Nephron progenitor cell (in vitro differentiated cells): ENCODE measurements around the gene MRGPRF.

Experiments used
- DNase-seq: peaks from one replicate; pipeline ENCODE4 v3.0.0; 2021
- H3K27ac Mint-ChIP-seq: 2 replicates; pipeline ENCODE4 v1.8.0; 2021; ENCODE audit warnings: mild to moderate bottlenecking, moderate library complexity, mixed read lengths
- H3K27me3 Mint-ChIP-seq: 2 replicates; pipeline ENCODE4 v1.8.0; 2021; ENCODE audit warnings: mild to moderate bottlenecking, low read depth, mixed read lengths; ENCODE audit not compliant: poor library complexity
- H3K36me3 Mint-ChIP-seq: 2 replicates; pipeline ENCODE4 v1.8.0; 2021; ENCODE audit warnings: low read depth, mixed read lengths
- H3K4me1 Mint-ChIP-seq: 2 replicates; pipeline ENCODE4 v1.8.0; 2021; ENCODE audit warnings: mixed read lengths
- H3K4me3 Mint-ChIP-seq: 2 replicates; pipeline ENCODE4 v1.8.0; 2021; ENCODE audit warnings: mild to moderate bottlenecking, moderate library complexity, mixed read lengths
- H3K9me3 Mint-ChIP-seq: 2 replicates; pipeline ENCODE4 v1.8.0; 2021; ENCODE audit warnings: mild to moderate bottlenecking, moderate library complexity, mixed read lengths
- TF ChIP-seq, protein P1 (sequence below): fragments of 200-600 bp; sonication (generic); IDR thresholded peaks from 2 replicates; pipeline ENCODE4 v1.5.0; 2021; ENCODE audit warnings: antibody characterized with exemption

The MRGPRF gene

DNA sequence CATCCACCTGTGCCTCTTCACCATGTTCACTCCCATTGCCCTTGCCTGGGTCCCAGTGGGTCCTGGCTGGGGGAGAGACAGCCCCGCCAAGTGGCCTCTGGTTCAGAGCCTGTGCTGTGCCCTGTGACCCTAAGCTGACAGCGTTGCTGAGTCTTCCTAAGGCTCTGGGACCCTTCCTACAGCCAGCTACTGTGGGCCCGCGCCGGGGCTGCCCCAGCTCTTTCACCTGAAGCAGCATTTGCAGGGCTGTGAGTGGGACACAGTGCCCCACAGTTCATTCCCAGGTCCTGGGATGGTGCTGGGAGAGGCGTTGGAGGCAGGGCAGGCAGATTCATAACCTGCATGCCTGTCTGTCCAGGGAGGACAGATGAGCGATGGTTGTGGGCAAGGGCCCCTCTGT, 46.4 kb upstream of the MRGPRF start:
- Mint-ChIP-seq H3K27ac (peak overlapping the region; percentile 80), H3K9me3 (no peaks in the 10 kb centered on the region), H3K4me3 (no peak overlapping the region), H3K4me1 (peaks cover 5% of the 10 kb centered on the region), H3K36me3 (peaks cover 8% of the 10 kb centered on the region), H3K27me3 (peaks cover 3% of the 10 kb centered on the region)
- TF ChIP-seq, protein P1, sequence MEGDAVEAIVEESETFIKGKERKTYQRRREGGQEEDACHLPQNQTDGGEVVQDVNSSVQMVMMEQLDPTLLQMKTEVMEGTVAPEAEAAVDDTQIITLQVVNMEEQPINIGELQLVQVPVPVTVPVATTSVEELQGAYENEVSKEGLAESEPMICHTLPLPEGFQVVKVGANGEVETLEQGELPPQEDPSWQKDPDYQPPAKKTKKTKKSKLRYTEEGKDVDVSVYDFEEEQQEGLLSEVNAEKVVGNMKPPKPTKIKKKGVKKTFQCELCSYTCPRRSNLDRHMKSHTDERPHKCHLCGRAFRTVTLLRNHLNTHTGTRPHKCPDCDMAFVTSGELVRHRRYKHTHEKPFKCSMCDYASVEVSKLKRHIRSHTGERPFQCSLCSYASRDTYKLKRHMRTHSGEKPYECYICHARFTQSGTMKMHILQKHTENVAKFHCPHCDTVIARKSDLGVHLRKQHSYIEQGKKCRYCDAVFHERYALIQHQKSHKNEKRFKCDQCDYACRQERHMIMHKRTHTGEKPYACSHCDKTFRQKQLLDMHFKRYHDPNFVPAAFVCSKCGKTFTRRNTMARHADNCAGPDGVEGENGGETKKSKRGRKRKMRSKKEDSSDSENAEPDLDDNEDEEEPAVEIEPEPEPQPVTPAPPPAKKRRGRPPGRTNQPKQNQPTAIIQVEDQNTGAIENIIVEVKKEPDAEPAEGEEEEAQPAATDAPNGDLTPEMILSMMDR: no peak
- no peak for DNase-seq

DNA sequence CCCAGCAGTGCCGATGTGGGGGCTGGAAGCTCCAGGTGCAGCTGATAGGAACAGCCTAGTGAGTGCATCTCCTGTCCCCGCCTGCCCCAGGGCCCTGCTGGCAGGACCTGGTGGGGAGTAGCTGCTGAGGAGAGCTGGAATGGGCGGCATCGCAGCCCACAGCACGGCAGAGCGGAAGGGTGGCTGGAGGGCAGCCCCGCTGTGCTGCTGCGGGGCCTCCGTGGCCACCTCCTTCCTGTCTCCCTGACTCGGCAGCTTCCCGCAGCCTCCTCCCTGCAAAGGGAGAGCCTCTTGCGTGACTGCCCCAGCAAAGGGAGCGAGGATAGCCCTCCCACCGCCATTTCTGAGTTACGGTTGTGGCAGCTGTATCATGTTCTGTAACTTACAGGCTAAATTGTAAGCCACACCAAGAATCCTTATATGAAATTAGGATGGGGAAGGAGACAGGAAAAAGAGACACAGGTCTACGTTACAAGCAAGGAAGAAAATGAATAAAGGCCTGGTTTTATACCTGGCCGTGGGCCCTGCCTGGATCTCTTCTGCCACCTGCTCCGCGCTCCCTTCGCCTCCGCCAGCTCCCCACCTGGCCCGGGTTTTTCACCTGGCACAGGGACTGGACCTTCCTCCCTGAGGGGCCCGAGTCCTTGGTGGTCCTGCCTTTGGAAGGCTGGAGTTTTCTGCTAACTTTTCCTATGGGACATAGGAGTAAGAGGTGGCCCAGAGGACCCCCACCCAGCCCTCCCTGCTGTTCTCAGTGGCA, 45.6 kb upstream of the MRGPRF start:
- TF ChIP-seq, protein P1: no peak
- no peak for DNase-seq
- Mint-ChIP-seq H3K27ac (no peak overlapping the region), H3K9me3 (no peaks in the 10 kb centered on the region), H3K36me3 (peaks cover 8% of the 10 kb centered on the region), H3K27me3 (peaks cover 3% of the 10 kb centered on the region), H3K4me1 (peaks cover 5% of the 10 kb centered on the region), H3K4me3 (no peak overlapping the region)

DNA sequence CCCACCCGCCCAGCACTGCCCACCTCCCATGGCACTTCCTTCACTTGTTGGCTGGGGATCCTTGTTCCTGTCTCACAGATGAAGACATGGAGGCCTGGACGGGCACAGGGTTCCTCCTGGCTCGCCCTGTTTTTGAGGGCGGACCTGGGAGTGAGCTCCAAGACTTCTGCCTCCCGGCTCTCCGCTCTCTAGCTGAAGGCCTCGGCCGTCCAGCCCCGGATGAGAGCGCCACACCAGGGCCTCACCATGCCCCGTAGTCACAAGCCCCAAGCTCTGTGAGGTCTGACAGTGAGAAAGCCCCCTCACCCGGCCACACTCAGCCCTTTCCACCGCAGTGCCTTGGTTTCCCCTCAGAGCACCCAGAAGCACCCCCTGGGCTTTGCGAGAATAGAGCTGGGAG, 44.8 kb upstream of the MRGPRF start:
- no peaks in the 10 kb centered on the region for H3K9me3 Mint-ChIP-seq
- H3K4me3 Mint-ChIP-seq: no peak overlapping the region
- peaks cover 3% of the 10 kb centered on the region for H3K27me3 Mint-ChIP-seq
- TF ChIP-seq, protein P1: no peak
- no peak for DNase-seq
- H3K27ac Mint-ChIP-seq: peak overlapping the region; percentile 66
- H3K36me3 Mint-ChIP-seq: peaks cover 8% of the 10 kb centered on the region
- H3K4me1 Mint-ChIP-seq: peaks cover 5% of the 10 kb centered on the region

DNA sequence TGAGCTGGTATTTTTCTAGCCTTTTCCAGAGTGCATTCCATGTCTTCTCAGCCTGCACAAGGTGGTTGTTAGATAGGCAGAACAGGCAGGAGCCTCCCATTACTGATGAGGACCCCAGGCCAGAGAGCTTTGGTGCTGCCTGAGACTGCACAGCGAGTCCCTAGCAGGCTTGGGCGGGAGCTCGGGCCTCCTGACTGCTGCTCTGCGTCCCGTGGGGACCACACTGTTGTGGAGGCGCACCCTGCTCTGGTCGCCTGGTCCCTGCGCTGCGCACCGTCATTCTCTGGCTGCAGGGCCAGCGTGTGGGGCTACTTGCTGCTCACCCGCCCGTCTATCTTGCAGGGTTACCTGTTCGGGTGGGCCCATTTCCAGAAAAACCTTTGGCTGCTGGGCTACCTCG, 44.2 kb upstream of the MRGPRF start:
- no peaks in the 10 kb centered on the region for H3K9me3 Mint-ChIP-seq
- no peak overlapping the region for H3K4me3 Mint-ChIP-seq
- TF ChIP-seq, protein P1: no peak
- peaks cover 8% of the 10 kb centered on the region for H3K36me3 Mint-ChIP-seq
- H3K27ac Mint-ChIP-seq: no peak overlapping the region
- peaks cover 3% of the 10 kb centered on the region for H3K27me3 Mint-ChIP-seq
- H3K4me1 Mint-ChIP-seq: peaks cover 10% of the 10 kb centered on the region
- DNase-seq: no peak

DNA sequence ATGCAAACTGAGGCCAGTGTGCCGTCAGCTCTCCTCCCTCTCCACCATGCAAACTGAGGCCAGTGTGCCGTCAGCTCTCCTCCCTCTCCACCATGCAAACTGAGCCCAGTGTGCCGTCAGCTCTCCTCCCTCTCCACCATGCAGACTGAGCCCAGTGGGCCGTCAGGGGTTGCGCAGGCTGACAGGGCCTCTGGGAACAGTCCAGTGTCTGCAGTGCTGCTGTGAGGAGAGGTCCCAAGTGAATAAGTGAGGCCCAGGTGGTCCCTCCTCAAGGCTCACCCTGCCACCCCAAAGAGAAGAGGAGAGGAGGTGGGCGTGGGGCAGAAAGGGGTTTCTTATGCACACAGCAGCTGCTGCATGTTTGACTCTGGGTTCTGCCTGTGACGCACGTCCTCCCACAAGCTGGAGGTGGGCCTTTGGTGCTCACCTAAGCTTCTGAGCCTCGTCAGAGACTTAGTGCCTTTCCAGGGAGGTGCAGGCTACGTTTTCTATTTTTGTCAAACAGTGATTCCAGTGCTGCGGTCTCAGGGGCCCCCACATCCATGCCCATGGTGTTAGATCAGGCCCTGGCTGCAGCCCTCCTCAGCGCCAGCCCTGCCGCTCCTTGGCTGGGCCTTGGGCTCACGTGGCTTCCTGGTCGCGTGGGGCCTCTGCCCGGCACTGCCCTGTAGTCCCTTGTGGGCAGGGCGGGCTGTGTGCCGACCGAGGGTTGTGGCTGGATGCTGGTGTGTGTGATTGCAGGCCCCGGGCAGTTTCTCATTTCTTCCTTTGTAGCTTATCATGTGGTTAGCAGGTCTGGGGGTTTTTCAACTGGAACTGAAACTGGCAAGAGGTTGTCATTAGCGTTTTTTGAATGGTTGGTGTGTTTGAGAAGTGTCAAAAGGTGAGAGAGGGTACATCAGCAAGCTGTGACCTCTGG, 42.8 kb upstream of the MRGPRF start:
- Mint-ChIP-seq H3K27ac (peak overlapping the region; percentile 84), H3K9me3 (no peaks in the 10 kb centered on the region), H3K4me3 (no peak overlapping the region), H3K4me1 (peaks cover 24% of the 10 kb centered on the region), H3K27me3 (peaks cover 3% of the 10 kb centered on the region), H3K36me3 (peaks cover 8% of the 10 kb centered on the region)
- no peak for DNase-seq
- TF ChIP-seq, protein P1: no peak
